Smooth muscle cell (in vitro differentiated cells): ENCODE results near the gene ENOX1. TPM values are rescaled to one million over a fixed set of nuclear protein-coding genes. Genes with fewer than 3 reads are reported as not detected.

ENCODE experiments used
- DNase-seq: peaks from one replicate; lab custom pipeline; 2025; ENCODE audit not compliant: unreplicated experiment; lab: John Stamatoyannopoulos, UW
- H2AFZ ChIP-seq: fragments of 200-600 bp; sonication (generic); 2 replicates; pipeline ENCODE4 v1.6.0; 2016; ENCODE audit warnings: antibody characterized with exemption, low read depth, mild to moderate bottlenecking
- H3F3A ChIP-seq: fragments of 200-600 bp; sonication (generic); 2 replicates; pipeline ENCODE4 v1.6.0; 2017; ENCODE audit warnings: antibody characterized with exemption, low read depth
- H3K27ac ChIP-seq: fragments of 200-600 bp; sonication (generic); 2 replicates; pipeline ENCODE4 v1.5.1; 2016; ENCODE audit warnings: low read depth, mild to moderate bottlenecking
- H3K27me3 ChIP-seq: fragments of 200-600 bp; sonication (generic); 2 replicates; pipeline ENCODE4 v1.6.1; 2016; ENCODE audit warnings: low read depth, mild to moderate bottlenecking
- H3K36me3 ChIP-seq: fragments of 200-600 bp; sonication (generic); 2 replicates; pipeline ENCODE4 v1.5.1; 2016; ENCODE audit warnings: low read depth
- H3K4me1 ChIP-seq: fragments of 200-600 bp; sonication (generic); 2 replicates; pipeline ENCODE4 v1.5.1; 2016; ENCODE audit warnings: low read depth
- H3K4me2 ChIP-seq: fragments of 200-600 bp; sonication (generic); 2 replicates; pipeline ENCODE4 v1.6.0; 2016; ENCODE audit warnings: mild to moderate bottlenecking
- H3K4me3 ChIP-seq: fragments of 200-600 bp; sonication (generic); 2 replicates; pipeline ENCODE4 v1.5.1; 2016; ENCODE audit warnings: mild to moderate bottlenecking
- H3K79me2 ChIP-seq: fragments of 200-600 bp; sonication (generic); 2 replicates; pipeline ENCODE4 v1.6.0; 2016; ENCODE audit warnings: low read depth, mild to moderate bottlenecking
- H3K9ac ChIP-seq: fragments of 200-600 bp; sonication (generic); 2 replicates; pipeline ENCODE4 v1.6.0; 2016; ENCODE audit warnings: low read depth
- H3K9me3 ChIP-seq: fragments of 200-600 bp; sonication (generic); replicated peaks from 2 replicates; pipeline ENCODE4 v1.5.1; 2016; ENCODE audit warnings: low read depth
- H4K20me1 ChIP-seq: fragments of 200-600 bp; sonication (generic); 2 replicates; pipeline ENCODE4 v1.6.0; 2016; ENCODE audit warnings: low read depth
- WGBS: methylation state at CpG from one replicate; pipeline ENCODE4 v1.1.7; 2016; ENCODE audit warnings: low lambda C conversion rate; 5-methylcytosine and 5-hydroxymethylcytosine counted together
- polyA plus RNA-seq: library from polyadenylated mRNA; unstranded; fragments of >200 nt; fragmentation: Nextera tagmentation; extraction: Ambion mirVana; gene quantifications from 2 replicates; pipeline ENCODE4 v1.2.1, GENCODE V29; 2016
- total RNA-seq: library from RNA; depleted of rRNA; stranded (reverse); fragments of >200 nt; gene quantifications from 2 replicates; pipeline ENCODE4 v1.2.3, GENCODE V29; 2014
- TF ChIP-seq, protein P1 (sequence below): fragments of 200-600 bp; sonication (generic); IDR thresholded peaks from 2 replicates; pipeline ENCODE4 v1.5.1; 2017; ENCODE audit warnings: borderline replicate concordance, mild to moderate bottlenecking, antibody characterized with exemption; ENCODE audit not compliant: insufficient read depth, poor library complexity, severe bottlenecking

The ENOX1 gene
- total and polyA plus RNA-seq, 2 experiments from 2014 or later: 1.9 to 2.6 TPM

- TF ChIP-seq, protein P1, sequence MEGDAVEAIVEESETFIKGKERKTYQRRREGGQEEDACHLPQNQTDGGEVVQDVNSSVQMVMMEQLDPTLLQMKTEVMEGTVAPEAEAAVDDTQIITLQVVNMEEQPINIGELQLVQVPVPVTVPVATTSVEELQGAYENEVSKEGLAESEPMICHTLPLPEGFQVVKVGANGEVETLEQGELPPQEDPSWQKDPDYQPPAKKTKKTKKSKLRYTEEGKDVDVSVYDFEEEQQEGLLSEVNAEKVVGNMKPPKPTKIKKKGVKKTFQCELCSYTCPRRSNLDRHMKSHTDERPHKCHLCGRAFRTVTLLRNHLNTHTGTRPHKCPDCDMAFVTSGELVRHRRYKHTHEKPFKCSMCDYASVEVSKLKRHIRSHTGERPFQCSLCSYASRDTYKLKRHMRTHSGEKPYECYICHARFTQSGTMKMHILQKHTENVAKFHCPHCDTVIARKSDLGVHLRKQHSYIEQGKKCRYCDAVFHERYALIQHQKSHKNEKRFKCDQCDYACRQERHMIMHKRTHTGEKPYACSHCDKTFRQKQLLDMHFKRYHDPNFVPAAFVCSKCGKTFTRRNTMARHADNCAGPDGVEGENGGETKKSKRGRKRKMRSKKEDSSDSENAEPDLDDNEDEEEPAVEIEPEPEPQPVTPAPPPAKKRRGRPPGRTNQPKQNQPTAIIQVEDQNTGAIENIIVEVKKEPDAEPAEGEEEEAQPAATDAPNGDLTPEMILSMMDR: no peak
- no peak overlapping the region for H3K4me2 ChIP-seq
- no peak overlapping the region for H3K27ac ChIP-seq
- no peaks in the 10 kb centered on the region for H3F3A ChIP-seq
- no peaks in the 10 kb centered on the region for H3K4me1 ChIP-seq
- no peak overlapping the region for H2AFZ ChIP-seq
- no peak for DNase-seq
- no peak overlapping the region for H3K9ac ChIP-seq
- H3K9me3 ChIP-seq: no peaks in the 10 kb centered on the region
- WGBS: 42% methylated on average over 4 of the region's 4 CpGs
- H3K79me2 ChIP-seq: no peaks in the 10 kb centered on the region
- no peaks in the 10 kb centered on the region for H4K20me1 ChIP-seq
- no peaks in the 10 kb centered on the region for H3K27me3 ChIP-seq
- H3K4me3 ChIP-seq: no peak overlapping the region
- H3K36me3 ChIP-seq: no peaks in the 10 kb centered on the region
Observed at GRCh38 chr13:43196086-43196621, 590.6 kb downstream of the ENOX1 start.

GRCh38 chr13:43195551-43195950, 591.2 kb downstream of the ENOX1 start:
- Histone ChIP-seq H3K4me1 (no peaks in the 10 kb centered on the region), H3K4me2 (no peak overlapping the region), H3F3A (no peaks in the 10 kb centered on the region), H3K79me2 (no peaks in the 10 kb centered on the region), H3K27me3 (no peaks in the 10 kb centered on the region), H3K36me3 (no peaks in the 10 kb centered on the region), H3K9ac (no peak overlapping the region), H3K9me3 (no peaks in the 10 kb centered on the region), H4K20me1 (no peaks in the 10 kb centered on the region), H3K27ac (no peak overlapping the region), H3K4me3 (no peak overlapping the region), H2AFZ (no peak overlapping the region)
- no peak for DNase-seq
- 79% methylated on average over 4 of the region's 4 CpGs for WGBS
- TF ChIP-seq, protein P1: no peak

- H3F3A ChIP-seq: no peaks in the 10 kb centered on the region
- no peaks in the 10 kb centered on the region for H4K20me1 ChIP-seq
- H3K4me3 ChIP-seq: no peak overlapping the region
- H3K9me3 ChIP-seq: no peaks in the 10 kb centered on the region
- no peak for DNase-seq
- H3K9ac ChIP-seq: no peak overlapping the region
- TF ChIP-seq, protein P1: no peak
- H3K79me2 ChIP-seq: no peaks in the 10 kb centered on the region
- WGBS: 90% methylated on average over 4 of the region's 4 CpGs
- H2AFZ ChIP-seq: no peak overlapping the region
- H3K27me3 ChIP-seq: no peaks in the 10 kb centered on the region
- H3K4me1 ChIP-seq: no peaks in the 10 kb centered on the region
- H3K27ac ChIP-seq: no peak overlapping the region
- no peaks in the 10 kb centered on the region for H3K36me3 ChIP-seq
- no peak overlapping the region for H3K4me2 ChIP-seq
Observed at GRCh38 chr13:43195112-43195511, 591.7 kb downstream of the ENOX1 start.

DNA sequence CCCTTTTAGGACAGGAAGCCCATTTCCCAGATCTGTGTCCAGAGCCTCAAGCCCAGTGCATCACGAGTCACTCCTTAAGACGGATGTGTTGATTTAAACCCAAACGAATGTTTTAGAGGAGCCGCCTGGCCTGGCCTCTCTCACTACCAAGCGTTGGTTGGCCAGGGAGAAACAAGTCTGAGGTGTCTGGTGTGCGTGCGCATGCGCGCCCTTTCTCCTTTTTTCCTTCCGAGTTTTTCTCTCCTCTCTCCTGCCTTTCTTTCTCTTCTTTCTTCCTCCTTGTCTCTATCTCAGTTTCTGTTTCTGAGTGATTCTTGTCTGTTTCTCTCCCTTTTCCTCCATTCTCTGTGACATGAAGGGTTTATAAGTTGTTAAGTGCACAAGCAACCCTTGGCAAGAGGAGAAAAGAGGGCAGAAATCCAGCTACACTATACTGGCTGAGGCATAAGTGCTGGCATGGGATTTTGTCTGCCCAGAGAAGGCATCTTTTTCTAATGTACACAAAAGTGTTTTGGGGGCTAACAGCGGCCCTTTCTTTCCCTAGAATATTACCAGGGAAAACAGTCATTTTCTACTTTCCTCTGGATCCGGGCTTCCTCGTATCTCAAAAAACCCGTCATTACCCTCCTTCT, 592.9 kb downstream of the ENOX1 start:
- WGBS: 88% methylated on average over 14 of the region's 14 CpGs
- H3K4me2 ChIP-seq: no peak overlapping the region

More for the DNA sequence above, 592.9 kb downstream of the ENOX1 start:
- Histone ChIP-seq H3K79me2 (no peaks in the 10 kb centered on the region), H3K4me3 (no peak overlapping the region), H3K27me3 (no peaks in the 10 kb centered on the region), H3F3A (no peaks in the 10 kb centered on the region), H3K27ac (no peak overlapping the region), H3K9ac (no peak overlapping the region), H3K36me3 (no peaks in the 10 kb centered on the region), H4K20me1 (no peaks in the 10 kb centered on the region), H2AFZ (no peak overlapping the region), H3K9me3 (no peaks in the 10 kb centered on the region), H3K4me1 (no peaks in the 10 kb centered on the region)
- no peak for DNase-seq
- TF ChIP-seq, protein P1: no peak
